Left cardiac atrium (tissue), 4 donors: Measurements from ENCODE around the gene EIF3L. TPM values are rescaled to one million over a fixed set of nuclear protein-coding genes. Genes with fewer than 3 reads are reported as not detected.
A peak's percentile ranks its signal among the peaks of the same experiment; 100 is the strongest.

Source experiments
- ATAC-seq, 2 donors: fragments of 200-7000 bp; cut with Tn5 transposase; one replicate each; pipeline ENCODE4 v1.9.1; 2020; ENCODE audit warnings: mild to moderate bottlenecking in 2 of 2, moderate library complexity in 2 of 2
- DNase-seq: peaks from one replicate; pipeline ENCODE4 v3.0.0-alpha.2; 2020
- intact Hi-C, 2 donors: fragments of 100-400 bp; cut with DNase I; formaldehyde crosslinking; loops; one replicate each; pipeline versions ENCODE4 v1.14.1 to v1.15.1; 2022 to 2023
- total RNA-seq, 2 donors: library from RNA; stranded (reverse); fragmentation: NEBNext Ultra II Directional; extraction: Animal tissue kit (Norgen Biotek cat#: 25700); gene quantifications; one replicate each; pipeline ENCODE4 v1.2.1, GENCODE V29; 2021
- donor health status: DM: no; HTN: yes; CAD: no.
- donor health status: DM: no; HTN: yes; CAD: no; lungs with severe emphysema.
- donor health status: DM: yes; HTN: yes; CAD: no.
- donor health status: Dilated cardiomyopathy.

Gene EIF3L
- total RNA-seq, 2 donors from 2014 or later, result 282 to 298 TPM

GRCh38 chr22:37812869-37813678 lies 36.1 kb upstream of the EIF3L start:
- ATAC-seq, result no peak
- intact Hi-C loops, result no loop called here
- DNase-seq, result no peak

- DNase-seq, result no peak
- no peak for ATAC-seq
- intact Hi-C loops, result loop anchor here in 1 of 2 donors (5.0 kb wide), 1 partner anchor 147 kb away; no protein-coding TSS in a partner anchor
These were observed 33.6 kb upstream of the EIF3L start for GRCh38 chr22:37815593-37815992.

GRCh38 chr22:37816543-37817180 lies 32.6 kb upstream of the EIF3L start:
- intact Hi-C loops, result loop anchor here (1.0 to 5.0 kb wide), 3 partner anchors 46 to 146 kb away; no protein-coding TSS in a partner anchor

GRCh38 chr22:37817705-37818408 lies 31.4 kb upstream of the EIF3L start:
- intact Hi-C loops, result loop anchor here (1.0 to 5.0 kb wide), 4 partner anchors 45 to 147 kb away; no protein-coding TSS in a partner anchor
- peak; percentile 86 for DNase-seq
- ATAC-seq, result peak; percentile 93 to 95

More at GRCh38 chr22:37816543-37817180, 32.6 kb upstream of the EIF3L start:
- ATAC-seq (no peak), DNase-seq (no peak)

GRCh38 chr22:37818409-37819104 lies 30.7 kb upstream of the EIF3L start:
- intact Hi-C loops, result loop anchor here (2.0 to 5.0 kb wide), 2 partner anchors 144 to 146 kb away; no protein-coding TSS in a partner anchor
- peak; percentile 51 to 71 for ATAC-seq
- peak; percentile 76 for DNase-seq

GRCh38 chr22:37819105-37819433 lies 30.1 kb upstream of the EIF3L start:
- intact Hi-C loops, result loop anchor here (2.0 to 5.0 kb wide), 2 partner anchors 143 to 146 kb away; no protein-coding TSS in a partner anchor
- ATAC-seq (no peak), DNase-seq (no peak)

GRCh38 chr22:37820350-37820749 lies 28.9 kb upstream of the EIF3L start:
- intact Hi-C loops, result no loop called here
- ATAC-seq (no peak), DNase-seq (no peak)

GRCh38 chr22:37822079-37822833 lies 27.0 kb upstream of the EIF3L start:
- ATAC-seq (no peak), DNase-seq (no peak)
- intact Hi-C loops, result no loop called here

GRCh38 chr22:37823134-37823985 lies 25.9 kb upstream of the EIF3L start, which contains the start of gene GALR3:
Gene GALR3, plus strand, starts transcription at chr22:37823382. Its CDS starts 25 bp downstream, at chr22:37823407.
- intact Hi-C loops, result no loop called here
- DNase-seq, result no peak

GRCh38 chr22:37824674-37825641 lies 24.3 kb upstream of the EIF3L start:
- DNase-seq, result no peak
- ATAC-seq, result peak in 1 of 2 donors; percentile 15
- intact Hi-C loops, result no loop called here

More at GRCh38 chr22:37823134-37823985, 25.9 kb upstream of the EIF3L start, which contains the start of gene GALR3:
- ATAC-seq, result no peak

GRCh38 chr22:37827056-37827455 lies 22.2 kb upstream of the EIF3L start:
- no peak for DNase-seq
- peak; percentile 39 to 70 for ATAC-seq
- intact Hi-C loops, result no loop called here

GRCh38 chr22:37830093-37830842 lies 19.0 kb upstream of the EIF3L start:
- ATAC-seq (no peak), DNase-seq (no peak)
- intact Hi-C loops, result no loop called here

GRCh38 chr22:37831472-37831871 lies 17.7 kb upstream of the EIF3L start:
- intact Hi-C loops, result no loop called here

GRCh38 chr22:37832022-37832857 lies 17.0 kb upstream of the EIF3L start:
- DNase-seq, result no peak
- no peak for ATAC-seq
- intact Hi-C loops, result no loop called here

More at GRCh38 chr22:37831472-37831871, 17.7 kb upstream of the EIF3L start:
- DNase-seq (no peak), ATAC-seq (no peak)
